Endodermal cell (in vitro differentiated cells): Measurements from ENCODE around the gene WDR27. TPM values are rescaled to one million over a fixed set of nuclear protein-coding genes. Genes with fewer than 3 reads are reported as not detected.

Experiments
- DNase-seq: peaks from one replicate; pipeline ENCODE4 v3.0.0-alpha.2; 2017
- H3K27ac ChIP-seq: 2 replicates; pipeline ENCODE4 v1.5.1; 2013; ENCODE audit warnings: mild to moderate bottlenecking, low read depth, low read length, moderate library complexity
- H3K27me3 ChIP-seq: 2 replicates; pipeline ENCODE4 v1.6.1; 2013; ENCODE audit warnings: mild to moderate bottlenecking, low read length, moderate library complexity; ENCODE audit not compliant: insufficient read depth, control insufficient read depth, poor library complexity, severe bottlenecking
- H3K36me3 ChIP-seq: 2 replicates; pipeline ENCODE4 v1.7.0; 2013; ENCODE audit warnings: mild to moderate bottlenecking, low read length, moderate library complexity; ENCODE audit not compliant: control insufficient read depth, insufficient read depth
- H3K4me1 ChIP-seq: one replicate; pipeline ENCODE4 v1.7.0; 2013; ENCODE audit warnings: low read length; ENCODE audit not compliant: control insufficient read depth, insufficient read depth
- H3K4me3 ChIP-seq: 2 replicates; pipeline ENCODE4 v1.5.1; 2013; ENCODE audit warnings: mild to moderate bottlenecking, low read length, moderate library complexity
- H3K9ac ChIP-seq: 2 replicates; pipeline ENCODE4 v1.6.1; 2013; ENCODE audit warnings: mild to moderate bottlenecking, low read length, moderate library complexity; ENCODE audit not compliant: poor library complexity, severe bottlenecking; ENCODE audit errors: extremely low read depth
- H3K9me3 ChIP-seq: 2 replicates; pipeline ENCODE4 v1.6.1; 2013; ENCODE audit warnings: mild to moderate bottlenecking, low read length, moderate library complexity; ENCODE audit not compliant: control insufficient read depth
- H3K27ac Mint-ChIP-seq: 2 replicates; pipeline ENCODE4 v1.8.0; 2020; ENCODE audit warnings: mixed read lengths
- H3K27me3 Mint-ChIP-seq: 2 replicates; pipeline ENCODE4 v1.8.0; 2021; ENCODE audit warnings: mild to moderate bottlenecking, mixed read lengths; ENCODE audit not compliant: insufficient read depth
- H3K36me3 Mint-ChIP-seq: 2 replicates; pipeline ENCODE4 v1.8.0; 2020; ENCODE audit warnings: low read depth, mixed read lengths
- H3K4me1 Mint-ChIP-seq: 2 replicates; pipeline ENCODE4 v1.8.0; 2020; ENCODE audit warnings: mixed read lengths
- H3K4me3 Mint-ChIP-seq: 2 replicates; pipeline ENCODE4 v1.8.0; 2020; ENCODE audit warnings: mild to moderate bottlenecking, moderate library complexity, mixed read lengths
- H3K9me3 Mint-ChIP-seq: 2 replicates; pipeline ENCODE4 v1.8.0; 2020; ENCODE audit warnings: mild to moderate bottlenecking, mixed read lengths
- CTCF ChIP-seq: fragments of 200-600 bp; sonication (generic); conservative IDR thresholded peaks from 2 replicates; pipeline ENCODE4 v1.5.0; 2021; ENCODE audit warnings: antibody characterized with exemption, mild to moderate bottlenecking
- WGBS, 2 experiments: methylation state at CpG; one replicate each; pipeline versions ENCODE4 v1.1.5 to v1.1.7; 2013; ENCODE audit warnings: missing lambda C conversion rate in 2 of 2, mixed read lengths in 1 of 2; ENCODE audit not compliant: insufficient coverage in 1 of 2, insufficient read length in 1 of 2; 5-methylcytosine and 5-hydroxymethylcytosine counted together
- total RNA-seq, 2 donors: library from RNA; stranded (reverse); fragmentation: NEBNext Ultra II Directional in 1 of 2; extraction: Animal tissue kit (Norgen Biotek cat#: 25700) in 1 of 2; gene quantifications; 2 replicates in 1 of 2; 3 replicates in 1 of 2; pipeline ENCODE4 v1.2.1, GENCODE V29; 2021

Gene WDR27
- total RNA-seq, 2 donors from 2014 or later: 94.4 to 110 TPM

DNA sequence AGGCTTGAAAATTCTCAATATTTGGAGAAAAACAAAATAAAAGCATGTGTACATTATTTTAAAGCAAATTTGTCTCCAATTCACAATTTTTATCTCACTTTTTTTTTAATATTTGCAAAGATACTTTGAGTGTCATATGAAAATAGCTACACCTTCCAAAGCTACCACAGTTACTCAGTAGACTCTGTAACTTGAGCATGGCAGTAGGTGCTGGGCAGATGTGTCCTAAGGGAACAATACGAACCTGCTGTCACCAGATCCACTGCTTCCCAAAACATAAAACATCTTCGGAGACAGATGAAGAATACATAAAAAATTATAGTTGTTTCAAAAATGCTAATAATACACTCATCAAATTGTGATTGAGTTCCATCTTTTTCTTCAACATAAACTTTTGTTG lies 10.6 kb downstream of the WDR27 start:
- Mint-ChIP-seq H3K4me3 (no peak overlapping the region), H3K27me3 (no peaks in the 10 kb centered on the region), H3K4me1 (no peaks in the 10 kb centered on the region), H3K9me3 (peaks cover 60% of the 10 kb centered on the region), H3K36me3 (peaks cover 85% of the 10 kb centered on the region), H3K27ac (no peak overlapping the region)
- Histone ChIP-seq H3K4me3 (no peak overlapping the region), H3K27me3 (no peaks in the 10 kb centered on the region), H3K36me3 (peaks cover 83% of the 10 kb centered on the region), H3K9ac (no peak overlapping the region), H3K27ac (no peak overlapping the region), H3K4me1 (no peaks in the 10 kb centered on the region), H3K9me3 (peaks cover 92% of the 10 kb centered on the region)
- TF ChIP-seq CTCF: no peak
- WGBS, 2 experiments: 100% methylated on average over 1 of the region's 2 CpGs; no CpG with 5 or more reads in 1 of the 2 experiments
- DNase-seq: no peak

GRCh38 chr6:169689287-169689686 lies 12.5 kb downstream of the WDR27 start:
- no peak for DNase-seq
- H3K27me3 Mint-ChIP-seq: no peaks in the 10 kb centered on the region
- WGBS, 2 experiments: 96 to 97% methylated on average over 6 of the region's 6 CpGs

GRCh38 chr6:169685860-169686259 lies 16.0 kb downstream of the WDR27 start:
- no peak overlapping the region for H3K27ac ChIP-seq
- no peak overlapping the region for H3K9ac ChIP-seq
- Mint-ChIP-seq H3K36me3 (peaks cover 76% of the 10 kb centered on the region), H3K27me3 (no peaks in the 10 kb centered on the region), H3K27ac (no peak overlapping the region), H3K4me1 (no peaks in the 10 kb centered on the region), H3K4me3 (no peak overlapping the region), H3K9me3 (peaks cover 47% of the 10 kb centered on the region)
- H3K9me3 ChIP-seq: peaks cover 79% of the 10 kb centered on the region
- H3K4me3 ChIP-seq: peak overlapping the region; percentile 72
- 86 to 100% methylated on average over 1 to 2 of the region's 2 CpGs for WGBS, 2 experiments
- DNase-seq: no peak
- no peaks in the 10 kb centered on the region for H3K27me3 ChIP-seq
- TF ChIP-seq CTCF: no peak
- H3K36me3 ChIP-seq: peaks cover 90% of the 10 kb centered on the region
- H3K4me1 ChIP-seq: no peaks in the 10 kb centered on the region

More at GRCh38 chr6:169689287-169689686, 12.5 kb downstream of the WDR27 start:
- Histone ChIP-seq H3K4me1 (no peaks in the 10 kb centered on the region), H3K9me3 (peaks cover 88% of the 10 kb centered on the region), H3K27me3 (no peaks in the 10 kb centered on the region), H3K4me3 (no peak overlapping the region), H3K36me3 (peaks cover 83% of the 10 kb centered on the region), H3K9ac (no peak overlapping the region), H3K27ac (no peak overlapping the region)
- Mint-ChIP-seq H3K27ac (no peak overlapping the region), H3K4me1 (no peaks in the 10 kb centered on the region), H3K9me3 (peaks cover 60% of the 10 kb centered on the region), H3K36me3 (peaks cover 82% of the 10 kb centered on the region), H3K4me3 (no peak overlapping the region)
- no peak for TF ChIP-seq CTCF
